CD4-positive, alpha-beta T cell treated with Interleukin-6 at 100 ng/mL for 8 hours (primary cell): Measurements from ENCODE around the gene ATP4B.

ENCODE experiments used
- DNase-seq: peaks from one replicate; pipeline ENCODE4 v3.0.0-alpha.2; 2020; ENCODE audit warnings: mixed read lengths, low spot score

Gene ATP4B

DNA sequence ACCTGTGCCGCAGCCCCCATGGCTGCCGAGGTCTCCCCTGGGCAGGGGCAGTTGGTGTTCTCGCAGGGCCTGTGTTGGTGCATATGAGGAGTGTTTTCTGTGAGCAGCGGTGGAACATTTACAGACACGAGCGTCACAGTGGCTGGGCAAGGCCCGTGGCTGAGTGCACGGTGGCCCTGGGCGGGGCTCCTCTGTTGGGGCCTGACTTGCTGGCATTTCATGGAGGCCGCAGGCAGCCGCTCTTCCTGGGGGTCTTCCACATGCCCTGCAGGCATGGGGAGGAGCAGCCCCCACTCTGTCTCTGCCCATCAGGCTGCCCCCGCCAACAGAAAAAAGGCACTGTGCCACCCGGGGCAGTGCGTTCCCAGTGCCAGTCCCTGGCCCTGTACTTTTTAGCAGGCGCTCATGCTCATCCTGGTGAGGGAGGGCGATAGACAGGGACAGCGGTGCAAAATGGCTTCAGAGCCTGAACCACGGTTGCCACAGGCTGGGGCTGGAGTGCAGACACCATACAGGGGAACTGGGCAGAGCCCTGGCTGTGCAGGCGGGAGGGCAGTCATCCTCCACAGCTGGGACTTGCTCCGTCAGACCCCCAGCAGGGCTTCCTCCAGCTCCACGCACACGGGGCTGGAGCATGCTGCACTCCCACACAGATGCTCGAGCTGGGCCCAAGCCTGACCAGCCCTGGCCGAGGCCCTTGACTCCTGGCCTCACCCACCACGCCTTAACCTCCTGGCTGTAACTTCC, 49.9 kb downstream of the ATP4B start:
- no peak for DNase-seq

DNA sequence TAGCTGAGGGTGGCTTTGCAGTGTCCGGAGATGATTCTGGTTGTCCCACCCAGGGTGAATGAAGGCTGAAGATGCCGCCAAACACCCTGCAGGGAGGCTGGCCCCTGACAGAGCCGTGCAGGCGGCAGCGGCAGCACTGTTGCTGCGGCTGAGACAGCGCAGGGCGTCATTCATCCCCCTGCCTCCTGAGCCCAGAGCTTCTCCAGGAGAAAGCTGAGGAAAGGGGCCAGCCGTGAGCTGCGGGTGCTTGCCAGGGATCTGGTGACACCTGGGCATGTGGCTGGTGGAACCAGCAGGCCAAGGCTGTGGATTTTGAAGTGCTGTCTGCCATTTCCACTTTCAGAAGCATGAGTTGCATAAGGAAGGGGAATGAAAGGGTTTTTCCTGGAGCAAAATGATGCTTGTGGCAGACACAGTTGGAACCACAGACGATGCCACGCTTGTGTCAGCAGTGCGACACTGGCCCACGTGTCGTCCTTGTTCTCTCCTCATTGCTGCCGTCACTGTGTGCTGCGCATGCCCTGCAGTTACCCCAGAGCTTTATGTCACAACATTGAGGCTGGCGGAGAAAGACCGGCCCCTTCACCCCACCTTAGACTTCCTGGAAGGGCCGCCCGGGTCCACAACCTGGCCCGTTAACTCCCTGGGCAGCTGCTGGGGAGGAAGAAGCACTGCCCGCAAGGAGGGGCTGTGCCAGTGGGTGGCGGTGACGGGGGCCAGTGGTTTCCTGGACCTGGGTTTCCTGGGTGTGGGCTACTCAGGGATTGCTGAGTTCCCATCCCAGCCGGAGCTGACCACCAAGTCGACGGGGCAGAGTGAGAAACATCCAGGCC, 50.7 kb downstream of the ATP4B start:
- no peak for DNase-seq

- DNase-seq = no peak
Observed at GRCh38 chr13:113605866-113606438, 52.0 kb downstream of the ATP4B start.

- DNase-seq = no peak
Observed at GRCh38 chr13:113605461-113605860, 52.5 kb downstream of the ATP4B start.

DNA sequence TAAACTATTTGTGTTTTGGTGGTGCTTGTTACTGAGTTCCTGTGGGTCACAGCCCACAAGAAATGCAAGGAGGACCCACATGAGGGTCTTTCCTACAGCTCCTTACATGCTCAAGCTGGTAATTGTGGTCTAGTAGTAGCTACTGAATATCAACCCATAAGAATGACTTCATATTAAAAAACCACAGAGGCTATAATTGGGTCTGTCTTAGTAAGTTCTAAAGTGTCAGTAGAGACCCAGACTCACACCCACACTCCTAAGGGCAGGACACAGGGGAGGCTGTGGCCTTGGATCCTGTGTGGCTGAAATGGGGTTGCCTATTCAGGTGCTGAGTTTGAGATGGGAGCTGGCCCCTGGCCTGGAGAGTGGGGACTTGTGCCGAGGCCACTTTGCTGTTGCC, 53.8 kb downstream of the ATP4B start:
- no peak for DNase-seq

- no peak for DNase-seq
Observed at GRCh38 chr13:113603116-113603710, 54.8 kb downstream of the ATP4B start.

GRCh38 chr13:113602291-113602988, 55.6 kb downstream of the ATP4B start:
- DNase-seq = no peak

DNA sequence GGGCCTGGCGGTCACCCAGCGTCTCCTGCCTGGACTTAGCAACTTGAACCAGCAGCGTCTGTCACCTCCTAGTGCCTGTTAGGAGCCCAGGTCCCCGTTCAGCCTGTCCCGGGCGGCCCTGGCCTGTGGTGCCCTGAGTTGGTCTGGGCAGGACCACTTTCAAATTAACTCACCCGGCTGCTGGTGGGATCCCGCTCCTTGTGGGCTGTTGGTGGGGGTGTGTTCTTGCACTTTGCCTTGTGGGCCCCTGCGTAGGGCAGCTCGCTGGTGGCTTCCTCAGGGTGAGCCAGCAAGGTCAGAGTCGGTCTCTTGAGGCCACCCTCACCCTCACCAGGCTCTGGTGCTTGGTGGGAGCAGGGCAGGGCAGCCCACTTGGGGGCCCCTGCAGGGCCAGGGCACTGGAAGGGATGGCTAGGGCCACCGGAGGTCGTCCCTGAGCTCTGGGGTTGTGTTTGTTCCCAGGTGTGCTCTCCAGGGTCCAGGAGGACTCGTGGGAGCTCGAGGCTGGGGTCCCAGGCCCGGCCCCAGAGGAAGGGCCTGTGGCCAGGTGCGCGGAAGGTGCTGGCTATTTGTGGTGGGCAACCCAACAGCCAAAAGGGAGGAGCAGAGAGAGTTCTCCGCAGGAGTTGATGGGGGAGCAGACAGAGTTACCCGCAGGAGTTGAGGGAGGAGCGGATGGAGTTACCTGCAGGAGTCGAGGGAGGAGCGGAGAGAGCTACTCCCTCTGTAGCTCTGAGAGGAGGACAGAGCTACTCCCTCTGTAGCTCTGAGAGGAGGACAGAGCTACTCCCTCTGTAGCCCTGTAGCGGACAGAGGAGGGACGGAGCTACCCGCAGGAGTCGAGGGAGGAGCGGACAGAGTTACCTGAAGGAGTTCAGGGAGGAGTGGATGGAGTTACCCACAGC, 56.6 kb downstream of the ATP4B start:
- DNase-seq = no peak

- no peak for DNase-seq
Observed at GRCh38 chr13:113599391-113599790, 58.6 kb downstream of the ATP4B start.
